Muscle layer of duodenum (tissue), 2 donors: ENCODE data around the gene GRK3.

Experiments
- H3K27ac ChIP-seq: one replicate; pipeline ENCODE4 v1.7.0; 2013; ENCODE audit warnings: mild to moderate bottlenecking, low read length
- H3K27me3 ChIP-seq: one replicate; pipeline ENCODE4 v1.7.0; 2013; ENCODE audit warnings: low read depth, mild to moderate bottlenecking, control low read depth, low read length
- H3K36me3 ChIP-seq, 2 donors: one replicate each; pipeline ENCODE4 v1.7.0; 2013; ENCODE audit warnings: low read length in 2 of 2, control low read depth in 1 of 2, mild to moderate bottlenecking in 1 of 2; ENCODE audit not compliant: insufficient read depth in 2 of 2, control insufficient read depth in 1 of 2
- H3K4me1 ChIP-seq, 2 donors: one replicate each; pipeline ENCODE4 v1.7.0; 2013; ENCODE audit warnings: low read length in 2 of 2, mild to moderate bottlenecking in 2 of 2, control low read depth in 1 of 2, moderate library complexity in 1 of 2; ENCODE audit not compliant: insufficient read depth in 2 of 2, control insufficient read depth in 1 of 2
- H3K4me3 ChIP-seq, 2 donors: one replicate each; pipeline ENCODE4 v1.7.0; 2013; ENCODE audit warnings: low read length in 2 of 2, low read depth in 1 of 2, mild to moderate bottlenecking in 1 of 2
- H3K9me3 ChIP-seq, 2 donors: one replicate each; pipeline ENCODE4 v1.7.0; 2013; ENCODE audit warnings: low read length in 2 of 2, control low read depth in 1 of 2, mild to moderate bottlenecking in 1 of 2; ENCODE audit not compliant: control insufficient read depth in 1 of 2
- donor health status: healthy.

Gene GRK3

DNA sequence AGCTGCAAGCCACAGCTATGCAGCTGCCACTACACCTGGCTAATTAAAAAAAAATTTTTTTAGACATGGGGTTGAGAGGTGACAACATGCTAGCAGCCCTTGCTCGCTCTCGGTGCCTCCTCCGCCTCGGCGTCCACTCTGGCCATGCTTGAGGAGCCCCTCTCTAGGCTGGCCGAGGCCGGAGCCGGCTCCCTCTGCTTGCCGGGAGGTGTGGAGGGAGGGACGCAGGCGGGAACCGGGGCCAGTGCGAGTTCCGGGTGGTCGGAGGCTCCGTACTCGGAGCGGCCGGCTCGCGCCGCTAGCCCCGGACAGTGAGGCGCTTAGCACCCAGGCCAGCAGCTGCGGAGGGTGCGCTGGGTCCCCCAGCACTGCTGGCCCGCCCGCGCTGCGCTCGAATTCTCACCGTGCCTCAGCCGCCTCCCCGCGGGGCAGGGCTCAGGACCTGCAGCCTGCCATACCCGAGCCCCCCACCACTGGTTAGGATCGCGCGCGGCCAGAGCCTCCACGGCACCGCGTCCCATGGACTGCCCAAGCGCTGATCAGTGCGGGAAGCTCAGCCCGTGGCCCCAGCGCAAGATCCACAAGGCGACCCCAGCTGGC, 188.2 kb downstream of the GRK3 start:
- Histone ChIP-seq H3K9me3 (no peaks in the 10 kb centered on the region), H3K4me3 (no peak overlapping the region), H3K27ac (no peak overlapping the region), H3K27me3 (no peaks in the 10 kb centered on the region), H3K4me1 (peaks cover 0 to 3% of the 10 kb centered on the region in 2 donors), H3K36me3 (no peaks in the 10 kb centered on the region)

DNA sequence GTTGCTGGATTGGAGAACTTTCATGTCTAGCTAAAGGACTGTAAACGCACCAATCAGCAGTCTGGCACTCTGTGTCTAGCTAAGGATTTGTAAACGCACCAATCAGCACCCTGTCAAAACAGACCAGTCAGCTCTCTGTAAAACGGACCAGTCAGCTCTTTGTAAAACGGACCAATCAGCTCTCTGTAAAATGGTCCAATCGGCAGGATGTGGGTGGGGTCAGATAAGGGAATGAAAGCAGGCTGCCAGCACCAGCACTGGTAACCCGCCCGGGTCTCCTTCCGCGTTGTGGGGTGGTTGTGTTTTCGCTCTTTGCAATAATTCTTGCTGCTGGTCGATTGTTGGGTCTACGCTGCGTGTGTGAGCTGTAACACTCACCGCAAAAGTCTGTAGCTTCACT, 188.8 kb downstream of the GRK3 start:
- H3K4me3 ChIP-seq: no peak overlapping the region
- no peaks in the 10 kb centered on the region for H3K27me3 ChIP-seq
- peaks cover 0 to 3% of the 10 kb centered on the region in 2 donors for H3K4me1 ChIP-seq
- H3K36me3 ChIP-seq: no peaks in the 10 kb centered on the region
- no peaks in the 10 kb centered on the region for H3K9me3 ChIP-seq
- H3K27ac ChIP-seq: no peak overlapping the region

DNA sequence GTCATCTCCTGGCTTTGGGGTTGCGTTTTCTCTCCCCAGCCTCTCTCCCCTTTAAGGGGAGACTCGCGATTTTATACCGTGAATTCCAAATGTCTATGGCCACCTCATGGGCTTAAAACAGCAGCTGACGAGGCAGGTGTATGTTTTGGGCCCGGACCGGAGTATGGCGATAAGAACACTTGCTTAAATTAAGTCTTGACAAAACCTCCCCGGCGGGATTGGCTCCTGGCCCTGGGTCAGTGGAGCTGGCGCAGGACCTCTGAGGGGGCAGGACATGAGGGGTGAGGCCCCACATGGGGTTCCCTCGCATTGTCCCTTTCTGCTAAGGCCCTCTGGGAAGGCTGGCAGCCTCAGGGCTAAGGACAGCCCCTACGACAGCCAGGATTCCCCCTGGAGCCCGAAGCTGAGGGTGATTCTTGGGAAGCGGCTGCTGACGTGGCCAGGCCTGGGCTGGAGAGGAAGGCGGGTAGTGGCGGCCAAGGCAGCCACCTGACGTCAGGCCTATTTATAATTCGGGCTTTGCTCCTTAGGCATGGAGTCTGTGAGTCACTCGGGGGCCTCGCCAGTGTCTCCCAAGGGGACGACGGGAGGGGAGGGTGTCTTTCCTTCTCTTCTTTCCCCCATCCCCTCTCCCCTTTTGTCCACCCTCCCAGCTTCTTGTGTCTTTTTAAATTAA, 190.2 kb downstream of the GRK3 start:
- H3K4me3 ChIP-seq: no peak overlapping the region
- no peaks in the 10 kb centered on the region for H3K27me3 ChIP-seq
- H3K27ac ChIP-seq: no peak overlapping the region
- no peaks in the 10 kb centered on the region for H3K9me3 ChIP-seq
- H3K4me1 ChIP-seq: peaks cover 0 to 3% of the 10 kb centered on the region in 2 donors
- no peaks in the 10 kb centered on the region for H3K36me3 ChIP-seq

DNA sequence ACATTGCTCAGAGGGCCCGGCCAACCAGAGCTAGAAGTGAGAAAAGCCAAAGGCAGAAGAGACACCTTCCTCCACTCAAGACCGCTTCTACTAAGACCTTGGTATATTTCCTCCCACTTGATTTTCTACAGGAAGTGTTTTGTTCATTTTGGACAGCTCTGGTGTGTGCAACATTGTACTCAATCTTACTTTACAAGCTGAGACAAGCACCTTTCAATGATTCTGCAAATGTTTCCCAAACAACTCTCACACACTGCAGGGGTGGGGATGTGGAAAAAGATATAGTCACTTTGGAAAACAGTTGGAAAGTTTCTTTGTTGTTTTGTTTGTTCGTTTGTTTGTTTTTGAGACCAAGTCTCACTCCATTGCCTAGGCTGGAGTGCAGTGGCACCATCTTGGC, 193.2 kb downstream of the GRK3 start:
- Histone ChIP-seq H3K4me1 (peaks cover 0 to 3% of the 10 kb centered on the region in 2 donors), H3K27ac (no peak overlapping the region), H3K36me3 (no peaks in the 10 kb centered on the region), H3K9me3 (no peaks in the 10 kb centered on the region), H3K4me3 (no peak overlapping the region), H3K27me3 (no peaks in the 10 kb centered on the region)

DNA sequence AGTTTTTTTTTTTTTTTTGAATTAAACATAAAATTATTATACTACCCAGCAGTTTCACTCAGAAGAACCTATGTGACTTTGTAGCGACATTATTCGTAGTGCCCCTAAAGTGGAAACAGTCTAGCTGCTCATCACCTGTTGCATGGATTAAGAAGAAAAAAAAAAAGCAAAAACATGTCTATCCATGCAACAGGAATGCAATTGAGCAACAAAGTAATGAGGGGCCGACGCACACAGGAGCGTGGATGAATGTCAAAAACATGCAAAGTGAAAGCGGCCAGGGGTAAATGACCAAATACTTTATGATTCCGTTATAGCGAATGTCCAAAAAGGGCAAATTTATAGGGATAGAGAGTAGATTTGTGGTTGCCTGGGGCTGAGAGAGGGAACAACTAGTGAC, 193.8 kb downstream of the GRK3 start:
- H3K27me3 ChIP-seq: no peaks in the 10 kb centered on the region
- H3K27ac ChIP-seq: no peak overlapping the region
- peaks cover 0 to 3% of the 10 kb centered on the region in 2 donors for H3K4me1 ChIP-seq

DNA sequence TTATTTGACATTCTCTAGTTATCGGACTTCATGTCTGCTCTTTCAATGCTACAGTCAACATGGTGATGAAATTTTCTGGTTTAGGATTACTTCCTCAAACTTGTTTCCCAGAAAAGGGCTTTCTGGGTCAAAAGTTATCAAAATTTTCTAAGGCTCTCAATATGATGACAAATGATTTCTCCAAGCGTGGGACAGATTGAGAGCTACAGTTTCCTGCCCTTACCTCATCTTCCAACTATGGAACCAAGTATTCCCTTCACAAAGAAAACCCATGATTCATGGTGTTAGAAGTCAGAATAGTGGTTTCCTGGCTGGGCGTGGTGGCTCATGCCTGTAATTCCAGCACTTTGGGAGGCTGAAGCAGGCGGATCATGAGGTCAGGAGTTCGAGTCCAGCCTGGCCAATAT, 195.4 kb downstream of the GRK3 start:
- Histone ChIP-seq H3K36me3 (no peaks in the 10 kb centered on the region), H3K9me3 (no peaks in the 10 kb centered on the region), H3K27ac (no peak overlapping the region), H3K4me1 (no peaks in the 10 kb centered on the region), H3K4me3 (no peak overlapping the region), H3K27me3 (no peaks in the 10 kb centered on the region)

More for the DNA sequence above, 193.8 kb downstream of the GRK3 start:
- Histone ChIP-seq H3K9me3 (no peaks in the 10 kb centered on the region), H3K4me3 (no peak overlapping the region), H3K36me3 (no peaks in the 10 kb centered on the region)

DNA sequence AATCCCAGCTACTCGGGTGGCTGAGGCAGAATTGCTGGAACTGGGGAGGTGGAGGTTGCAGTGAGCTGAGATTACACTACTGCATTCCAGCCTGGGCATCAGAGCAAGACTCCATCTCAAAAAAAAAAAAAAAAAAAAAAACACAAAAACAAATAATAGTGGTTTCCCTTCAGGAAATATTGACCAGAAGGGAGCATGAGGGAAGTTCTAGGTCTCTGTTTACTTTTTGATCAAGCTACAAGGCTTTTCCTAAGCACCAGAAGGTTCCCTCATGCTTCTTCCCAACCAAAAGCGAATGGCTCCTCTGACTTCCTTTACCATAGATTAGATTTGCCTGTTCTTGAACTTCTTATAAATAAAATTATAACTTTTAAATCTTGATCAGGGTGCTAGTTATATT, 195.8 kb downstream of the GRK3 start:
- no peaks in the 10 kb centered on the region for H3K4me1 ChIP-seq
- H3K27ac ChIP-seq: no peak overlapping the region
- no peaks in the 10 kb centered on the region for H3K27me3 ChIP-seq
- no peak overlapping the region for H3K4me3 ChIP-seq
- H3K9me3 ChIP-seq: no peaks in the 10 kb centered on the region
- no peaks in the 10 kb centered on the region for H3K36me3 ChIP-seq

DNA sequence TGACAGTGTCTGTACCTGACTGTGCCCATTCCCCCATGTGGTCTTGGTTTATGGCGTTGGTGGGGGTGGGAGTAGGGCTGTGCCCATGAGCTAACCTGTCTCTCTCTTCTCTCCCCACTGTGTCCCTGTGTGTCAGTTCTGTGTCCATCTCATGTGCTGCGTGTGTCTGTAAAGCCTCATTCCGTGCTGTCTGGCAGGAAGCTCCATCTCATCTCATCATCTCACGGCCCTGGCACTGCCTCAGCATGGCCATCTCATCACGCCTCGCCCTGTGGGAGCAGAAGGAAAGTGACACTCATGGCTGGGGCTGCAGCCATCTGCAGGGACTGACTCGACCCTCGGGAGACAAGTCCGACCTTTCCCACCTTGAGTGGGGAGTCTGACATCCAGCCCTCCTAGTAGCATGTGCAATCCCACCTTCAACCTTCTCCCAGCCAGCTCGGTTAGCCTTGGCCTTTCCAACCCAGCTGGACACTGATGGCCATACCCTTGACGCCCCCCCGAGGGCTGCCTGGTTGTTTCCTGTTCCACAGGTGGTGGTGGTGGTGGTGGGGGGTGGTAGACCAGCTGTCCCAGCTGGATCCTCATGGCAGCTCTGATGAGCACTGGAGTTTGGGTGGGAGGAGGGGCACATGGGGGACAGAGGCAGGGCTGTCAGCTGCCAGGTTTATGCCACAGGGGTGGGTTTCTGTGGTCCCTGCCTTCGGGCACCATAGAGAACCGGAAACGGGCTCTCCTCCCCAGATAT, 196.5 kb downstream of the GRK3 start:
- H3K36me3 ChIP-seq: no peaks in the 10 kb centered on the region
- no peak overlapping the region for H3K4me3 ChIP-seq
- no peaks in the 10 kb centered on the region for H3K4me1 ChIP-seq
- no peak overlapping the region for H3K27ac ChIP-seq
- peaks cover 0 to 5% of the 10 kb centered on the region in 2 donors for H3K9me3 ChIP-seq
- H3K27me3 ChIP-seq: no peaks in the 10 kb centered on the region

DNA sequence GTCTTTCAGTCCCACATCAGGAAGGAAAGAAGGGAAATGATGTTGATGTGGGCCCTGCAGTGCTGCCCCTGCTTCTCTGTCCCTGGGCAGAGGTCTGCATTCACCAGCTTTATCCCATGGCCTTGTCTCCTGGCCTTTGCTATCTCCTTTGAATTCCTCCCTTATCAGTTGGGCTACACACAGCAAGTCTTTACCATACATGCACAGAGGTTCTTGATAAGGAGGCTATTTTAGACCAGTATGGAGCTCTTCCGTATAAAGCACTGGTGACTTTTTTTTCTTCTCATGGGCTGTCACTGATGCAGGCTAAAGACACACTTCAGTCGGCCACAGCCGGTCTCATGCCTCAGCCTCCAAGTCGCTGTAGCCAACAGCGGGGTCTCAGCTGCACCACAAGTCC, 197.7 kb downstream of the GRK3 start:
- no peaks in the 10 kb centered on the region for H3K36me3 ChIP-seq
- H3K4me1 ChIP-seq: no peaks in the 10 kb centered on the region
- H3K27ac ChIP-seq: no peak overlapping the region
- H3K4me3 ChIP-seq: no peak overlapping the region
- peaks cover 9 to 16% of the 10 kb centered on the region in 2 donors for H3K9me3 ChIP-seq
- no peaks in the 10 kb centered on the region for H3K27me3 ChIP-seq

DNA sequence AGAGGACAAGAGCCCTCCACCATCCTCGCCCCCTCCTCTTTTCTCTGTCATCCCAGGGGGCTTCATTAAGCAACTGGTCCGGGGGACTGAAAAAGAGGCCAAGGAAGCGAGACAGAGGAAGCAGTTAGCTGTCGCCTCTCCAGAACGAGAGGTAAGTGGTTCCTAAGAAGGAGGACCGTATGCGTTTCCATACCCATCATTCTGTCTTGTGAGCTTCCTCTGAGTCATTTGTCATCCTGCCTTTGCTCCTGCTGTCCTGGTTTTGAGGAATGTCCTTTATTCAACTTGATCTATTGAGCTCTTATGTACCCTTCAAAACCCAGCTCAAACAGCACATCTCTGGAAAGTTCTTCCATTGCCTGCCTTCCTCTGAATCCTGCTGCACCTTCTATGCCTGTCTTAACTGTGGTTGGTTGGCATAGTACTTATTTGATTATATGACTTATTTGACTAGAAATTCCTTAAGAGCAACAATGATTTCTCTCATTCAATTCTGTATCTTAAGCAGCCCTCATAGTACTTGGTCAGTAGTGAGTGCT, 198.8 kb downstream of the GRK3 start:
- peaks cover 9 to 19% of the 10 kb centered on the region in 2 donors for H3K9me3 ChIP-seq
- H3K4me1 ChIP-seq: no peaks in the 10 kb centered on the region
- H3K36me3 ChIP-seq: no peaks in the 10 kb centered on the region
- H3K27ac ChIP-seq: no peak overlapping the region
- H3K4me3 ChIP-seq: no peak overlapping the region
- H3K27me3 ChIP-seq: no peaks in the 10 kb centered on the region

DNA sequence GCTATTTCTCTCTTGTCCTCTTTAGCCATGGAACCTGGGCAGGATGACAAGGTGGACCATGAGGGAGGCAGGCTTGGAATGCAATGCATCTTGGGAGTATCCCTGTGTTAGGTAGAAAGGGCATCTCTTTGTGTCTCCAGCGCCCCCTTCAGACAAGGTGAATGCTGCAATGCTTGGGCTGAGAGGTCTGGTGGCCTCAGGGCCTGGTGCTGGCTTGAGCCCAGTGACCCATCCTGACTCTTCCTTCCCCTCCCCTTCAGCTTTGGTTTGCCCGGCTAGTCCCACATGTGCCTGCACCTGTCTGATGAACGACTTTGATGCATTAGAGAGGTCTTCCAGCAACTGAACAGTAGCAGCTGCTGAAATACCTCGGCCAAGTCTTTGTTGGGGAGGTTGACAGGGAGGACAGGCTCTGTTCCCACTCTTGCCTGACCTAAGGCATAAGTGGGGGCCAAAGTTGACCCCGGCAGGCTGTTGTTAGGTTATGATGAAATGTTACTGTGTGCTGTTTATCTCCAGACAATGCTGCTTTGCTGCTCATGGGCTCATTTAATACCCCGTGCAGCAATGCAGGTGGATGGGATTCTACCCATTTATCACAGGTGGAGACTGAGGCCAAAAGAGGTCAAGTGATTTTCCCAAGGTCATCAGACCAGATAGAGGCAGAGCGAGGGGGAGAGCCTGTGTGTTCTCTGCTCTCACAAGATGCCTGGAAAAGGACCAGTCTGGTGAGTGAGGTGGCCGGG, 200.0 kb downstream of the GRK3 start:
- no peak overlapping the region for H3K27ac ChIP-seq
- H3K27me3 ChIP-seq: no peaks in the 10 kb centered on the region
- no peaks in the 10 kb centered on the region for H3K4me1 ChIP-seq
- no peaks in the 10 kb centered on the region for H3K36me3 ChIP-seq
- H3K4me3 ChIP-seq: no peak overlapping the region
- peaks cover 9 to 19% of the 10 kb centered on the region in 2 donors for H3K9me3 ChIP-seq
